BJ (cell line): Measurements from ENCODE around the gene MYH9. TPM values are rescaled to one million over a fixed set of nuclear protein-coding genes. Genes with fewer than 3 reads are reported as not detected.

Source experiments
- CTCF ChIA-PET: fragments of 350-600 bp; formaldehyde crosslinking; extraction: SDS; loops from one replicate; lab custom pipeline; 2021; ENCODE audit warnings: antibody characterized with exemption, inconsistent platforms; lab: Yijun Ruan, JAX
- POLR2A ChIA-PET: fragments of 300-600 bp; sonication (Branson Sonifier 250); formaldehyde crosslinking; extraction: SDS; loops from one replicate; lab custom pipeline; 2021; ENCODE audit warnings: antibody characterized with exemption; lab: Charles Lee
- DNase-seq: peaks from one replicate; pipeline ENCODE4 v3.0.0-alpha.2; 2011; ENCODE audit warnings: low read depth
- H3K27me3 ChIP-seq: 2 replicates; pipeline ENCODE4 v1.6.0; 2011; ENCODE audit warnings: low read length; ENCODE audit not compliant: control insufficient read depth, insufficient read depth
- H3K36me3 ChIP-seq: 2 replicates; pipeline ENCODE4 v1.5.1; 2011; ENCODE audit warnings: low read length; ENCODE audit not compliant: control insufficient read depth, insufficient read depth
- H3K4me3 ChIP-seq: 2 replicates; pipeline ENCODE4 v1.5.1; 2011; ENCODE audit warnings: low read depth, mild to moderate bottlenecking, control low read depth, low read length
- CTCF ChIP-seq: IDR thresholded peaks from 2 replicates; pipeline ENCODE4 v1.5.1; 2011; ENCODE audit warnings: low read depth, mild to moderate bottlenecking, control low read depth, inconsistent platforms, low read length, moderate library complexity; ENCODE audit not compliant: insufficient read depth
- polyA plus RNA-seq: library from polyadenylated mRNA; depleted of rRNA; stranded (reverse); fragments of >200 nt; gene quantifications from 2 replicates; pipeline ENCODE4 v1.2.3, GENCODE V29; 2011

MYH9 gene
- polyA plus RNA-seq, 1 experiment: 340 TPM

GRCh38 chr22:36341640-36342041 lies 46.1 kb downstream of the MYH9 start:
- CTCF ChIA-PET: interaction anchor here (2.8 to 3.0 kb wide), 2 partner anchors 11 to 129 kb away, joined by 8 to 9 read pairs; no protein-coding TSS in a partner anchor
- Histone ChIP-seq H3K4me3 (no peak overlapping the region), H3K36me3 (peaks cover 30% of the 10 kb centered on the region), H3K27me3 (no peaks in the 10 kb centered on the region)
- DNase-seq: no peak
- POLR2A ChIA-PET: no interaction called here
- TF ChIP-seq CTCF: no peak

- H3K36me3 ChIP-seq: peaks cover 35% of the 10 kb centered on the region
- ChIA-PET CTCF (interaction anchor here (2.5 to 3.0 kb wide), 2 partner anchors 128 to 130 kb away, joined by 7 to 8 read pairs; no protein-coding TSS in a partner anchor), POLR2A (no interaction called here)
- DNase-seq: no peak
- H3K27me3 ChIP-seq: no peaks in the 10 kb centered on the region
- no peak for TF ChIP-seq CTCF
- H3K4me3 ChIP-seq: no peak overlapping the region
These were observed 47.1 kb downstream of the MYH9 start for GRCh38 chr22:36340621-36341020.

GRCh38 chr22:36339171-36340065 lies 48.3 kb downstream of the MYH9 start:
- H3K4me3 ChIP-seq: no peak overlapping the region

GRCh38 chr22:36337365-36338130 lies 50.2 kb downstream of the MYH9 start:
- no peak for DNase-seq
- CTCF ChIA-PET: interaction anchor here (0.6 to 1.0 kb wide), 2 partner anchors 133 to 522 kb away, joined by 3 to 5 read pairs; no protein-coding TSS in a partner anchor

More at GRCh38 chr22:36339171-36340065, 48.3 kb downstream of the MYH9 start:
- TF ChIP-seq CTCF: no peak
- no peak for DNase-seq
- ChIA-PET POLR2A (no interaction called here), CTCF (interaction anchor here (0.7 to 3.0 kb wide), 4 partner anchors 14 to 131 kb away, joined by 3 to 8 read pairs (median 5); no protein-coding TSS in a partner anchor)
- peaks cover 39% of the 10 kb centered on the region for H3K36me3 ChIP-seq
- H3K27me3 ChIP-seq: no peaks in the 10 kb centered on the region

More at GRCh38 chr22:36337365-36338130, 50.2 kb downstream of the MYH9 start:
- Histone ChIP-seq H3K27me3 (no peaks in the 10 kb centered on the region), H3K4me3 (no peak overlapping the region), H3K36me3 (peaks cover 40% of the 10 kb centered on the region)
- POLR2A ChIA-PET: no interaction called here
- no peak for TF ChIP-seq CTCF
